ENCODE data around the gene KCNMA1.

- TF ChIP-seq CTCF (IDR thresholded peaks at IDR 0.05) (no peak), POLR2A (IDR thresholded peaks at IDR 0.05) (no peak)
Observed at GRCh38 chr10:77131214-77131613, 506.4 kb downstream of the KCNMA1 start.
